Aorta (tissue), 5 donors: ENCODE data around the gene TBCD. TPM values are rescaled to one million over a fixed set of nuclear protein-coding genes. Genes with fewer than 3 reads are reported as not detected.
A peak's percentile ranks its signal among the peaks of the same experiment; 100 is the strongest.

ENCODE experiments used
- ATAC-seq: fragments of 200-7000 bp; cut with Tn5 transposase; one replicate; pipeline ENCODE4 v1.9.1; 2022; ENCODE audit warnings: moderate library complexity; ENCODE audit not compliant: low FRiP score
- DNase-seq, 2 donors: peaks; one replicate each; pipeline ENCODE4 v3.0.0-alpha.2; 2020
- H3K27ac ChIP-seq, 2 donors: one replicate each; pipeline ENCODE4 v1.5.1; 2013; ENCODE audit warnings: low read length in 2 of 2, mild to moderate bottlenecking in 2 of 2, moderate library complexity in 2 of 2, control low read depth in 1 of 2, inconsistent platforms in 1 of 2, low read depth in 1 of 2
- H3K27me3 ChIP-seq, 2 donors: one replicate each; pipeline ENCODE4 v1.6.1; 2013; ENCODE audit warnings: control low read depth in 1 of 2, low read length in 1 of 2, mild to moderate bottlenecking in 1 of 2, moderate library complexity in 1 of 2; ENCODE audit not compliant: insufficient read depth in 2 of 2, control insufficient read depth in 1 of 2
- H3K36me3 ChIP-seq, 2 donors: one replicate each; pipeline ENCODE4 v1.6.1; 2013; ENCODE audit warnings: control low read depth in 1 of 2, low read length in 1 of 2, mild to moderate bottlenecking in 1 of 2; ENCODE audit not compliant: insufficient read depth in 2 of 2, control insufficient read depth in 1 of 2
- H3K4me1 ChIP-seq, 2 donors: one replicate each; pipeline ENCODE4 v1.6.1; 2013; ENCODE audit warnings: low read length in 2 of 2, control low read depth in 1 of 2, mild to moderate bottlenecking in 1 of 2, moderate library complexity in 1 of 2; ENCODE audit not compliant: insufficient read depth in 2 of 2, control insufficient read depth in 1 of 2
- H3K4me3 ChIP-seq, 2 donors: one replicate each; pipeline ENCODE4 v1.5.1; 2013; ENCODE audit warnings: low read length in 2 of 2, control low read depth in 1 of 2, mild to moderate bottlenecking in 1 of 2
- H3K9me3 ChIP-seq: one replicate; pipeline ENCODE4 v1.6.1; 2013; ENCODE audit warnings: mild to moderate bottlenecking, low read length; ENCODE audit not compliant: control insufficient read depth
- WGBS, 2 donors: extraction: QIAGEN DNeasy Blood & Tissue Kit; methylation state at CpG; one replicate each; pipeline ENCODE4 v1.1.7; 2013; 5-methylcytosine and 5-hydroxymethylcytosine counted together
- intact Hi-C, 2 donors: fragments of 100-400 bp; cut with DNase I; formaldehyde crosslinking; loops; one replicate each; pipeline versions ENCODE4 v1.14.2 to v1.15.0; 2022
- long read RNA-seq, 2 donors: library from polyadenylated mRNA; unstranded; transcript quantifications; one replicate each; pipeline ENCODE4 v2.0.0, GENCODE V29; 2020 to 2021
- polyA plus RNA-seq, 2 donors: library from polyadenylated mRNA; stranded (reverse); fragments of 200-250 nt; gene quantifications; one replicate each; pipeline ENCODE4 v1.2.3, GENCODE V29; 2013
- total RNA-seq, 2 donors: library from RNA; stranded (reverse); fragmentation: NEBNext Ultra II Directional; extraction: Animal tissue kit (Norgen Biotek cat#: 25700); gene quantifications; one replicate each; pipeline ENCODE4 v1.2.1, GENCODE V29; 2021
- donor health status: healthy with polysubstance abuse.
- donor health status: Bipolar disorder and iron deficiency.
- donor health status: DM: no; HTN: no; CAD: no.
- donor health status: DM: no; HTN: no; CAD: no.
- donor health status: DM: yes; HTN: yes; CAD: no.

TBCD gene
- total RNA-seq = 100 to 1,000 TPM in 1 of 2 donors, 10 to 100 TPM in 1; 97.1 to 125 TPM
- polyA plus RNA-seq = 100 to 1,000 TPM in 1 of 2 donors, 10 to 100 TPM in 1; 20.0 to 182 TPM
- long read RNA-seq, donor 1, transcript TBCD-222 (7 exons, 1,926 nt) = major isoform, 9 of 68 reads
- long read RNA-seq, donor 1, partial matches to known transcripts = 25 of 68 reads
- long read RNA-seq, donor 1, other reads (novel, unspliced or antisense) = 30 of 68 reads
- long read RNA-seq, donor 2, partial matches to known transcripts = 12 of 32 reads
- long read RNA-seq, donor 2, other reads (novel, unspliced or antisense) = 14 of 32 reads

DNA sequence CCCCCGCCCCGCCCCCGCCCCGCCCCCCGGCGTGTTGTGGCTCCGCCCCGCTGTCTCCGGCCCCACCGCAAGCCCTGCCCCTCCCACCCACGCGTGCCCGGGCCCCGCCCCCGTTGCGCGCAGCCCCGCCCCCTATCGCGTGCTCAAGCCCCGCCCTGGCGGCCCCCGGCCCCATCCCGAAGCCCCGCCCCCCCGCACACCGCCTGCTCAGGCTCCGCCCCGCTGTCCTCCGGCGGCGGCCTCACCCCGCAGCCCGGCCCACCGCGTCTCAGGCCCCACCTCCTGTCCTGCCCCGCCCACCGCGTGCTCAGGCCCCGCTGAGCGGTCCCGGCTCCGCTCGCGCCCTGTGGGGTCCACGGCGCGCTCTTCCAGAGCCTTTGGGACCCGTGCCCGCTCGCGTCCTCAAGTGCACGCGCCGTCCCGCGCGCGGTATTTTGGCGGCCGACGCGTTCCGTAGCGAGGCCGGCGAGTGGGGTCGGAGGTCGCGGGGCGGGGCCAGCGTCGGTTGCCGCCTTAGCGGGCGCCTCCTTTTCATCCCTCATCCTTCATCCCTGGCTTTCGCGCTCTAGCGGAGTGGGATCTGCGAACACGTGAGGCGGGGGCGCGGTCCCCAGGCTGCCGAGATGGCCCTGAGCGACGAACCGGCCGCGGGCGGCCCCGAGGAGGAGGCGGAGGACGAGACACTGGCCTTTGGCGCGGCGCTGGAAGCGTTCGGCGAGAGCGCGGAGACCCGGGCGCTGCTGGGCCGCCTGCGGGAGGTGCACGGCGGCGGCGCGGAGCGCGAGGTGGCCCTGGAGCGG is at the start of gene TBCD:
TBCD (plus strand) TSS at position 495 of the 800 bp plus-strand sequence; CDS start at position 624, 129 bp downstream.
- Histone ChIP-seq H3K9me3 (no peaks in the 10 kb centered on the region), H3K4me3 (peak within 1 kb of the TSS; percentile 90 to 91), H3K27ac (peak within 1 kb of the TSS in 1 of 2 donors; percentile 45), H3K36me3 (no peaks in the 10 kb centered on the region), H3K4me1 (no peaks in the 10 kb centered on the region), H3K27me3 (no peaks in the 10 kb centered on the region)
- 1% methylated on average over 65 to 111 of the region's 114 CpGs for WGBS, 2 donors
- peak; percentile 93 for ATAC-seq
- intact Hi-C loops = loop anchor here in 1 of 2 donors (2.0 to 5.0 kb wide), 3 partner anchors 15 to 54 kb away; partner anchors contain the start of genes FN3KRP and RAB40B
- DNase-seq = peak; percentile 92 to 97

DNA sequence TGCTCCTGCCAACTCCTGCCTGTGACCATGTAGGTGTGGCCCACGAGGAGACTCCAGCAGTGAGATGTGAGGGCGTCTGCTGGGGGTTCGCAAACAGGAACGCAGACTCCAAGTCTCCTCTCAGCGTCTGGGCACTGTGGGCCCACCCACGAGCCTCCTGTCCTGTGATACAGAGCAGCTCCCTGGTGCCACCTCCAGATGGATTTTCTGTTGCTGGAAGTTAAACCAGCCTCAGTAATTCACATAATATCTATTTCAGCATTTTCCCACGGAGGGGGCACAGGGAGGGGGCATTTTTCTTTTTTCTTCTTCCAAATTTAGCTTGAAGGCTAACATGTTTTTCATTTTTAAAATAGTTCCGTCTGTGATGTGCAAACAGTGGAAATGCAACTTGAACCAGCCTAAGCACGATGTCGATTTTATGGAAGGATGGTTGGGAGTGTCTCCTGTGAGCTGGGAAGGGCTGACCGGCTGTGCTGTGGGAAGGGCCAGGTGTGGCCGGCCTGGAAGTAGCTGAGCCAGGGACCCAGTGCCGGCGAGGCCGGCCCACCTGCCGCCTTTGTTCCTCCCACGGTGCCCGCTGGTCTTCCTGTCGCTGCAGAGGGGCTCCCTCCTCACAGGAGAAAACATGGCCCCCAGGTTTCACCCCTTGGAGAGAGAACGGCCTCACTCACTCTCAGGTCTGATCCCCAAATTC is 49.5 kb upstream of the TBCD start:
- H3K4me3 ChIP-seq = no peak overlapping the region
- H3K27ac ChIP-seq = no peak overlapping the region

DNA sequence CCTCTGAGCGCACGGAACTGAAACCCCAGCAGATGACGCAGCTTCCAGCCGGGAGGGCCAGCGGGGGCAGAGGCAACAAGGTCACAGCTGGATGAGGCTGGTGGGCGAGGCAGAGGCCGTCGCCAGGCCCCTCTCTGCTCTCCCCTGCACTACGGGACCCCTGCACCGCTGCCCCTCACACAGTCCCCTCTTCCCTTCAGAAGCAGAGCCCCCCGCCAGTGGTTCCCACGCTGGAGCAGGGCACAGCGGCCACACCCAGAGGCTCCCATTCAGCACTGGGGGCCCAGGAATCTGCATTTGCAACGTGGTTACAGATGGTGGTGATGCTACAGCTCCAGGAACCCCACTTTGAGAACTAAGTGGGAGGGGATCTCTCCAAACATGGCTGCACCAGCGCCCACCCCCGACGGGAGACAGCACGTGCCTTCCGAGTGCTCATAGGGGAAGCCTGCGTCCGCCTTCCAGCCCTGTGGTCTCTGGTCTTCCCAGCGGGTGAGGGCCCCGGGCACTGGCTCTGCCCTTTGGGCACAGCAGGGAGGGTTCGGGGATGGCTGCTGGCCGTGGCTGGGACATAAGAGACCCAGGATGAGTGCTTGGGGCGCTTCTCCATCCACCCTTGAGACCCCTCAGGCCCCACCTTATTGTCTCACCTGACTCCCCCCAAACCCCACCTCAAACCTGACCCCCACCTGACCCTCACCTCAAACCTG is 48.7 kb upstream of the TBCD start:
- intact Hi-C loops = no loop called here
- H3K27ac ChIP-seq = no peak overlapping the region
- H3K9me3 ChIP-seq = no peaks in the 10 kb centered on the region
- H3K36me3 ChIP-seq = no peaks in the 10 kb centered on the region
- no peak for ATAC-seq
- H3K4me1 ChIP-seq = no peaks in the 10 kb centered on the region
- no peaks in the 10 kb centered on the region for H3K27me3 ChIP-seq
- no peak for DNase-seq
- H3K4me3 ChIP-seq = no peak overlapping the region
- 89 to 90% methylated on average over 26 of the region's 26 CpGs for WGBS, 2 donors

More for the DNA sequence above, 49.5 kb upstream of the TBCD start:
- H3K36me3 ChIP-seq = no peaks in the 10 kb centered on the region
- H3K27me3 ChIP-seq = no peaks in the 10 kb centered on the region
- intact Hi-C loops = no loop called here
- ATAC-seq = no peak
- H3K4me1 ChIP-seq = no peaks in the 10 kb centered on the region
- whole genome bisulfite sequencing, 2 donors = 29% methylated on average over 20 of the region's 20 CpGs
- no peaks in the 10 kb centered on the region for H3K9me3 ChIP-seq
- no peak for DNase-seq

DNA sequence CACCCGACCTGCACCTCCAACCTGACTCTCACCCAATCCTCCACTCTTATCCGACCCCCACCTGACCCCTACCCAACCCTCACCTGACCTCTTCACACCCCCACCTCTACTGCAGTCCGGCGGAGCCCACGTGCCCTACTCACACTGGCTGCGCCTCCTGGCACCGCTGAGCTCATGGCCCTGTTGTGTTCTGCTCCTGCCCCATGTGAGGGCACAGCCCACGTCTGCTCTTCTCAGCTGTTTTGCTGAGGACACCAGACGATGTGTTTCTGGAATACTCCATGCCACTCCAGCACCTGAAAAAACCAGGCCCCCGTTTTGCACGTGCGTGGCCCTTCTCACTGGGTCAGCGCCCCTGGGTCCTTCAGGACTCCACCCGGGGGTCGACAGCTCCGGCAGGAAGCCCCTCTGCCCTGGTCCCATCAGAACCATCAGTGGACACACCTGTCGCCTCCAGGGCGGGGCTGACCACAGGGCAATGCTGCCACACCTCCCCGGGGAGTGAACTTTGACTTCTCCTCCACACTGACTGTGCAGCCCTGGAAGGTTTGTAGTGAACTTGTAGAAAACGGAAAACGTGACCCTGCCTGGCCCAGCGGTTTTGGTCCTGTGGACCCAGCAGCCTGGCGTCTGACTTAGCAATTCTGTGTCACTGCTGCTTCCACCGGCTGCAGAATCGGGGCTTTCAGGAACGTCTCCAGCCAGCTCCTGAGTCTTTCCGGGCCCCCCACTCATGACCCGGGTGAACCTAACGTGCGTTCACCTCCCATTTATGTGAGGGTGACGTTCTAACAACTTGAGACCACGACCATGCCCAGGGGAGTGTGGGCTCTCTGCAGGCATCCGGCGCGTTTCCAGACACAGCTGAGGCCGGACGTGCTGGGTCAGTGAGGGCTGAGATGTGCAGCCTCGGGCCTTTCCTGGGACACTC is 47.7 kb upstream of the TBCD start:
- no peak overlapping the region for H3K27ac ChIP-seq
- 86% methylated on average over 38 of the region's 38 CpGs for WGBS, 2 donors
- intact Hi-C loops = no loop called here

DNA sequence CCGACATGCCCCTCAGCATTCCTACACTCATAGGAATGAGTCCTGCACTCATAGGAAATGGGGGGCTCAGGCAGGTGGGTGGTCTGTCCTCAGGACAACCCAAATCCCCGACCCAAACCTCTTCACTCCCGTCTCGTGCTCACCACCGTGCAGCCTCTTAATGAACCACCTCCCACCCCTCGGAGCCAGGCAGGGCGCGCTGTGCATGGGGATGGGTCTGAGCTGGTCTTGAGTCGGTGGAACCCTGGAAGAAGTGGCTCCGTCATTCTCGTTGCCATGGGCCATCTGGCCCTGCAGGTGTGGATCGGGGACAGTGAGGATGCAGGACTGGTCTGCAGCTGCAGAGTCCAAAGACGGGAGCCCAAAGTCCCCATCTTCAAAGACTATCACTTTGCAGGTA is 47.0 kb upstream of the TBCD start:
- H3K4me1 ChIP-seq = no peaks in the 10 kb centered on the region
- no peaks in the 10 kb centered on the region for H3K9me3 ChIP-seq
- intact Hi-C loops = no loop called here
- no peak overlapping the region for H3K27ac ChIP-seq
- no peak for ATAC-seq
- no peaks in the 10 kb centered on the region for H3K27me3 ChIP-seq
- WGBS, 2 donors = 84 to 89% methylated on average over 13 of the region's 13 CpGs
- DNase-seq = no peak
- H3K4me3 ChIP-seq = no peak overlapping the region
- H3K36me3 ChIP-seq = no peaks in the 10 kb centered on the region

More for the DNA sequence above, 47.7 kb upstream of the TBCD start:
- ATAC-seq = no peak
- no peaks in the 10 kb centered on the region for H3K27me3 ChIP-seq
- H3K9me3 ChIP-seq = no peaks in the 10 kb centered on the region
- H3K36me3 ChIP-seq = no peaks in the 10 kb centered on the region
- no peak for DNase-seq
- H3K4me1 ChIP-seq = no peaks in the 10 kb centered on the region
- no peak overlapping the region for H3K4me3 ChIP-seq

DNA sequence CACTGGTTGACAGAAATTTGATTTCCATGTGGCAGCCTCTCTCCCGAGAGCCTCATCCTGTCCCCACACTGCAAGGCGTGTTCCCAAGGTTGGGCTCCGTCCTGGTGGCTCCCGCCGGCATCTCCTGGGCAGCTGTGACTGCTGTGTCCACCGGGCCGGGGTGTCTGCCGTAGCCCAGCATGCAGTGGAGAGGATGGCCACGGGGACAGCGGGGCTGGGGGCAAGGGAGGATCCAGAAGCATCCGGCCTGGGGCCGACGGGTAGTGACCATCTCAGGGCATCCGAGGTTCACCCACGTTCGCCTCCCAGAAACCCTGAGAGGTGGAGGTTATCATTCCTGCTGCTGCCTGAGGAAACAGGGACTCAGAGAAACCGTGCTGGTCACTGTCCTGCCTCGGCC is 46.1 kb upstream of the TBCD start:
- intact Hi-C loops = no loop called here
- DNase-seq (no peak), ATAC-seq (no peak)
- Histone ChIP-seq H3K27me3 (no peaks in the 10 kb centered on the region), H3K27ac (no peak overlapping the region), H3K4me1 (no peaks in the 10 kb centered on the region), H3K4me3 (no peak overlapping the region), H3K36me3 (no peaks in the 10 kb centered on the region), H3K9me3 (no peaks in the 10 kb centered on the region)
- 92 to 93% methylated on average over 17 to 18 of the region's 18 CpGs for WGBS, 2 donors

DNA sequence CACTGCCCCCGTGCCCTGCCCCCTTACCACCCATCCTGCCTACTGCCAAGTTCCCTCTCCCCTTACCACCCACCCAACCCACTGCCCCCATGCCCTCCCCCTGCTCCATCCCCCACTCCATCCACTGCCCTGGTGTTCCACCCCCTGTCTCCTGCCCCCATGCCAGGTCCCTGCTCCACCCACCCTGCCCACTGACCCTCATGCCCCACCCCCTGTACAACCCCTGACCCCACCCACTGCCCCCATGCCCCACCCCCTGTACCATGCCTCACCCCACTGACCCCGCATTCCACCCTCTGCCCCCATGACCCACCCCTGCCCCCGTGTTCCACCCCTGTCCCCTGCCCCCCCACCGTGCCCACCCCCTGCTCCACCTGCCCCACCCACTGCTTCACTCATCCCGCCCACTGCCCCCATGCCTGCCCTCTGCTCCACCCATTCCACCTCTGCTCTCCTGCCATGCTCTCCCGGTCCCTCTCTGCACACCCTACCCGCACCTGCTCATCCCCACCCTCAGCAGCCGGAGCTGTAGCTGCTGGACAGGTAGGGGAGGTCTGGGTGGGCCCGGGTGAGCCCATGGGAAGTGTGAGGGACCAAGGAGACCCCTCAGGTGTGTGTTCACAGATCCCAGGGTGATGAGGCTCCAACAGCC is 42.7 kb upstream of the TBCD start:
- Histone ChIP-seq H3K4me3 (no peak overlapping the region), H3K4me1 (no peaks in the 10 kb centered on the region), H3K9me3 (no peaks in the 10 kb centered on the region), H3K27ac (no peak overlapping the region), H3K27me3 (no peaks in the 10 kb centered on the region), H3K36me3 (no peaks in the 10 kb centered on the region)
- intact Hi-C loops = no loop called here
- DNase-seq (no peak), ATAC-seq (no peak)
- WGBS, 2 donors = 66 to 71% methylated on average over 8 to 9 of the region's 9 CpGs
